MCF 10A (cell line): Measurements from ENCODE around the gene GAK. TPM values are rescaled to one million over a fixed set of nuclear protein-coding genes. Genes with fewer than 3 reads are reported as not detected.

Experiments used
- BruUV-seq: library from RNA; stranded (reverse); fragments of 400-500 nt; replicated peaks from 2 replicates; lab custom pipeline; 2021; lab: Mats Ljungman, UMichigan
- CTCF ChIA-PET: fragments of 300-600 bp; sonication (Branson Sonifier 250); formaldehyde crosslinking; extraction: SDS; loops from one replicate; lab custom pipeline; 2021; ENCODE audit warnings: antibody characterized with exemption, inconsistent platforms; lab: Yijun Ruan, JAX
- POLR2A ChIA-PET: fragments of 300-600, 350-650 bp; sonication (Branson Sonifier 250); formaldehyde crosslinking; extraction: SDS; loops from one replicate; lab custom pipeline; 2020; ENCODE audit warnings: antibody characterized with exemption, inconsistent platforms; lab: Yijun Ruan, JAX
- DNase-seq: peaks from one replicate; pipeline ENCODE4 v3.0.0-alpha.2; 2018; ENCODE audit not compliant: unreplicated experiment
- H3K27ac Mint-ChIP-seq: one replicate; pipeline ENCODE4 v1.8.0; 2022; ENCODE audit warnings: mild to moderate bottlenecking, low read depth, mixed read lengths; ENCODE audit not compliant: unreplicated experiment
- H3K27me3 Mint-ChIP-seq: one replicate; pipeline ENCODE4 v1.8.0; 2022; ENCODE audit warnings: mixed read lengths; ENCODE audit not compliant: insufficient read depth, unreplicated experiment
- H3K36me3 Mint-ChIP-seq: one replicate; pipeline ENCODE4 v1.8.0; 2022; ENCODE audit warnings: mild to moderate bottlenecking, moderate library complexity, mixed read lengths; ENCODE audit not compliant: insufficient read depth, unreplicated experiment
- H3K4me1 Mint-ChIP-seq: one replicate; pipeline ENCODE4 v1.8.0; 2022; ENCODE audit warnings: mixed read lengths; ENCODE audit not compliant: insufficient read depth, unreplicated experiment
- H3K4me3 Mint-ChIP-seq: one replicate; pipeline ENCODE4 v1.8.0; 2022; ENCODE audit warnings: mild to moderate bottlenecking, moderate library complexity, mixed read lengths; ENCODE audit not compliant: unreplicated experiment
- H3K9me3 Mint-ChIP-seq: one replicate; pipeline ENCODE4 v1.8.0; 2022; ENCODE audit warnings: mixed read lengths; ENCODE audit not compliant: unreplicated experiment
- CTCF ChIP-seq: fragments of 200-600 bp; IDR thresholded peaks from one replicate; pipeline ENCODE4 v1.8.0; 2022; ENCODE audit warnings: antibody characterized with exemption, mild to moderate bottlenecking; ENCODE audit not compliant: unreplicated experiment
- intact Hi-C: fragments of 100-400 bp; cut with micrococcal nuclease; formaldehyde crosslinking; loops from 2 replicates; pipeline ENCODE4 v1.14.1; 2022
- total RNA-seq: library from RNA; stranded (reverse); gene quantifications from 2 replicates; pipeline ENCODE4 v1.2.3, GENCODE V29; 2022

The GAK gene
- total RNA-seq, 1 experiment from 2014 or later: 72.9 TPM

GRCh38 chr4:828641-829271 is 103.4 kb downstream of the GAK start:
- intact Hi-C loops: no loop called here
- ChIA-PET CTCF (no interaction called here), POLR2A (interaction anchor here (0.6 to 0.7 kb wide), 2 partner anchors 27 to 154 kb away, joined by 3 read pairs; partner anchors contain the start of genes ATP5ME and MYL5)
- BruUV-seq: no TSS peak
- no peaks in the 10 kb centered on the region for H3K9me3 Mint-ChIP-seq
- H3K27ac Mint-ChIP-seq: no peak overlapping the region
- H3K4me1 Mint-ChIP-seq: peaks cover 7% of the 10 kb centered on the region
- no peak overlapping the region for H3K4me3 Mint-ChIP-seq
- peak; percentile 23 for DNase-seq
- H3K27me3 Mint-ChIP-seq: peaks cover 11% of the 10 kb centered on the region
- no peak for TF ChIP-seq CTCF
- H3K36me3 Mint-ChIP-seq: no peaks in the 10 kb centered on the region

- no peaks in the 10 kb centered on the region for H3K36me3 Mint-ChIP-seq
- H3K4me1 Mint-ChIP-seq: peaks cover 7% of the 10 kb centered on the region
- CTCF ChIA-PET: no interaction called here
- POLR2A ChIA-PET: no interaction called here
- H3K9me3 Mint-ChIP-seq: no peaks in the 10 kb centered on the region
- intact Hi-C loops: no loop called here
- DNase-seq: peak; percentile 20
- no peak overlapping the region for H3K27ac Mint-ChIP-seq
- no TSS peak for BruUV-seq
- H3K27me3 Mint-ChIP-seq: peaks cover 19% of the 10 kb centered on the region
- no peak for TF ChIP-seq CTCF
- peak overlapping the region; percentile 32 for H3K4me3 Mint-ChIP-seq
Measured at GRCh38 chr4:827209-828081, 104.7 kb downstream of the GAK start.

GRCh38 chr4:826508-827208 is 105.5 kb downstream of the GAK start:
- POLR2A ChIA-PET: no interaction called here
- intact Hi-C loops: no loop called here
- H3K36me3 Mint-ChIP-seq: no peaks in the 10 kb centered on the region
- peaks cover 26% of the 10 kb centered on the region for H3K27me3 Mint-ChIP-seq
- H3K27ac Mint-ChIP-seq: no peak overlapping the region
- no peak overlapping the region for H3K4me3 Mint-ChIP-seq
- BruUV-seq: no TSS peak
- peaks cover 7% of the 10 kb centered on the region for H3K4me1 Mint-ChIP-seq
- DNase-seq: no peak
- TF ChIP-seq CTCF: no peak
- CTCF ChIA-PET: no interaction called here
- no peaks in the 10 kb centered on the region for H3K9me3 Mint-ChIP-seq

GRCh38 chr4:825971-826330 is 106.2 kb downstream of the GAK start, which contains the start of gene CPLX1:
Gene CPLX1 (minus strand): TSS chr4:826129. CDS start chr4:824522, 1,607 bp downstream.
- Mint-ChIP-seq H3K27me3 (peaks cover 32% of the 10 kb centered on the region), H3K4me1 (peaks cover 7% of the 10 kb centered on the region), H3K36me3 (no peaks in the 10 kb centered on the region), H3K4me3 (peak within 1 kb of the TSS; percentile 28), H3K27ac (no peak within 1 kb of the TSS), H3K9me3 (no peaks in the 10 kb centered on the region)
- intact Hi-C loops: no loop called here
- TF ChIP-seq CTCF: no peak
- ChIA-PET CTCF (no interaction called here), POLR2A (no interaction called here)
- no TSS peak for BruUV-seq
- peak; percentile 30 for DNase-seq
